OCI-LY1 (cell line): ENCODE data around the gene PDXP.

Source experiments
- H2AFZ ChIP-seq: fragments of 200-600 bp; sonication (generic), shearing (Covaris generic); 2 replicates; pipeline ENCODE4 v1.6.0; 2014; ENCODE audit warnings: antibody characterized with exemption, mild to moderate bottlenecking, low read length
- H3F3A ChIP-seq: fragments of 200-600 bp; sonication (generic), shearing (Covaris generic); 2 replicates; pipeline ENCODE4 v1.6.0; 2014; ENCODE audit warnings: mild to moderate bottlenecking, antibody characterized with exemption, low read length, moderate library complexity; ENCODE audit not compliant: insufficient read depth
- H3K27ac ChIP-seq: fragments of 200-600 bp; sonication (generic); 2 replicates; pipeline ENCODE4 v1.5.1; 2014; ENCODE audit warnings: low read length, mixed run types, mild to moderate bottlenecking, low read depth; ENCODE audit not compliant: poor library complexity, severe bottlenecking
- H3K27me3 ChIP-seq: fragments of 200-600 bp; sonication (generic); 2 replicates; pipeline ENCODE4 v1.6.0; 2014; ENCODE audit warnings: antibody characterized with exemption, mild to moderate bottlenecking, low read length, moderate library complexity; ENCODE audit not compliant: insufficient read depth
- H3K36me3 ChIP-seq: fragments of 200-600 bp; sonication (generic); 2 replicates; pipeline ENCODE4 v1.6.1; 2014; ENCODE audit warnings: mild to moderate bottlenecking, antibody characterized with exemption, low read length, moderate library complexity, mixed read lengths; ENCODE audit not compliant: insufficient read depth
- H3K4me1 ChIP-seq: fragments of 200-600 bp; sonication (generic); 2 replicates; pipeline ENCODE4 v1.5.1; 2014; ENCODE audit warnings: mild to moderate bottlenecking, low read length, moderate library complexity; ENCODE audit not compliant: insufficient read depth, severe bottlenecking
- H3K4me2 ChIP-seq: fragments of 200-600 bp; sonication (generic), shearing (Covaris generic); 2 replicates; pipeline ENCODE4 v1.6.1; 2014; ENCODE audit warnings: low read length
- H3K4me3 ChIP-seq: fragments of 200-600 bp; sonication (generic); 2 replicates; pipeline ENCODE4 v1.5.1; 2014; ENCODE audit warnings: low read length, low read depth, mild to moderate bottlenecking, mixed read lengths; ENCODE audit not compliant: poor library complexity, severe bottlenecking
- H3K79me2 ChIP-seq: fragments of 200-600 bp; shearing (Covaris generic); 2 replicates; pipeline ENCODE4 v1.6.1; 2016; ENCODE audit warnings: mixed run types, low read length, mixed read lengths; ENCODE audit not compliant: insufficient read depth
- H3K9ac ChIP-seq: fragments of 200-600 bp; sonication (generic), shearing (Covaris generic); 2 replicates; pipeline ENCODE4 v1.6.1; 2014; ENCODE audit warnings: mild to moderate bottlenecking, low read length, mixed read lengths
- H3K9me2 ChIP-seq: fragments of 200-600 bp; sonication (generic), shearing (Covaris generic); 2 replicates; pipeline ENCODE4 v1.6.1; 2014; ENCODE audit warnings: low read depth, mild to moderate bottlenecking, low read length, mixed read lengths
- H3K9me3 ChIP-seq: fragments of 200-600 bp; shearing (Covaris generic); 2 replicates; pipeline ENCODE4 v1.6.1; 2014; ENCODE audit warnings: low read length, mixed read lengths
- H4K20me1 ChIP-seq: fragments of 200-600 bp; sonication (generic), shearing (Covaris generic); 2 replicates; pipeline ENCODE4 v1.6.0; 2016; ENCODE audit warnings: mild to moderate bottlenecking, low read length; ENCODE audit not compliant: insufficient read depth
- CTCF ChIP-seq: fragments of 200-600 bp; sonication (generic), shearing (Covaris generic); IDR thresholded peaks from 2 replicates; pipeline ENCODE4 v1.5.1; 2017; ENCODE audit warnings: mild to moderate bottlenecking, antibody characterized with exemption, low read length, moderate library complexity, mixed read lengths
- EZH2 ChIP-seq: fragments of 200-600 bp; sonication (generic), shearing (Covaris generic); IDR thresholded peaks from 2 replicates; pipeline ENCODE4 v1.8.0; 2017; ENCODE audit warnings: borderline replicate concordance, mixed run types, mild to moderate bottlenecking, antibody characterized with exemption, low read length, moderate library complexity, mixed read lengths

Gene PDXP

GRCh38 chr22:37630839-37631435 lies 27.6 kb upstream of the PDXP start:
- Histone ChIP-seq H3K79me2 (no peaks in the 10 kb centered on the region), H2AFZ (no peak overlapping the region), H3K36me3 (peaks cover 45% of the 10 kb centered on the region; the same call in 1 of the 2 replicates), H3K27me3 (no peaks in the 10 kb centered on the region), H3K27ac (no peak overlapping the region), H3K9ac (no peak overlapping the region), H3K4me2 (no peak overlapping the region), H3K4me1 (peaks cover 45% of the 10 kb centered on the region), H3K9me2 (no peaks in the 10 kb centered on the region), H3F3A (no peaks in the 10 kb centered on the region), H4K20me1 (no peaks in the 10 kb centered on the region), H3K9me3 (no peaks in the 10 kb centered on the region), H3K4me3 (no peak overlapping the region)
- no peak for TF ChIP-seq CTCF
- TF ChIP-seq EZH2 = no peak

GRCh38 chr22:37631448-37632173 lies 26.9 kb upstream of the PDXP start:
- Histone ChIP-seq H3K36me3 (peaks cover 38% of the 10 kb centered on the region; the same call in 1 of the 2 replicates), H3K4me1 (peaks cover 38% of the 10 kb centered on the region), H3K4me3 (no peak overlapping the region), H3K9me2 (no peaks in the 10 kb centered on the region), H3K4me2 (no peak overlapping the region), H3K79me2 (no peaks in the 10 kb centered on the region), H3K27ac (no peak overlapping the region), H3K27me3 (no peaks in the 10 kb centered on the region), H3F3A (no peaks in the 10 kb centered on the region), H4K20me1 (no peaks in the 10 kb centered on the region), H2AFZ (no peak overlapping the region), H3K9me3 (no peaks in the 10 kb centered on the region), H3K9ac (no peak overlapping the region)
- TF ChIP-seq CTCF = no peak
- no peak for TF ChIP-seq EZH2

GRCh38 chr22:37632174-37633088 lies 26.1 kb upstream of the PDXP start:
- Histone ChIP-seq H4K20me1 (no peaks in the 10 kb centered on the region), H3K4me2 (no peak overlapping the region; the same call in 1 of the 2 replicates), H2AFZ (no peak overlapping the region), H3K9me2 (no peaks in the 10 kb centered on the region), H3K27ac (peak overlapping the region; percentile 79), H3K36me3 (peaks cover 37% of the 10 kb centered on the region; the same call in 1 of the 2 replicates), H3K9me3 (no peaks in the 10 kb centered on the region), H3K9ac (no peak overlapping the region; the same call in 1 of the 2 replicates), H3K79me2 (no peaks in the 10 kb centered on the region), H3K4me1 (peaks cover 30% of the 10 kb centered on the region), H3F3A (no peaks in the 10 kb centered on the region), H3K27me3 (no peaks in the 10 kb centered on the region), H3K4me3 (no peak overlapping the region)
- TF ChIP-seq EZH2 (no peak), CTCF (no peak)
